OCI-LY7 (cell line): ENCODE data around the gene MRPL12. TPM values are rescaled to one million over a fixed set of nuclear protein-coding genes. Genes with fewer than 3 reads are reported as not detected.

ENCODE experiments used
- BruUV-seq: library from RNA; stranded (reverse); fragments of 400-500 nt; replicated peaks from 2 replicates; lab custom pipeline; 2021; lab: Mats Ljungman, UMichigan
- CTCF ChIA-PET: fragments of 300-600 bp; sonication (Branson Sonifier 250); formaldehyde crosslinking; loops from one replicate; lab custom pipeline; 2022; ENCODE audit warnings: antibody characterized with exemption; ENCODE audit not compliant: unreplicated experiment; lab: Charles Lee
- POLR2A ChIA-PET: fragments of 300-600 bp; sonication (Branson Sonifier 250); formaldehyde crosslinking; loops from one replicate; lab custom pipeline; 2022; ENCODE audit warnings: antibody characterized with exemption; lab: Charles Lee
- DNase-seq: peaks from one replicate; pipeline ENCODE4 v3.0.0-alpha.2; 2015; ENCODE audit warnings: low spot score
- H2AFZ ChIP-seq: fragments of 200-600 bp; sonication (generic), shearing (Covaris generic); 2 replicates; pipeline ENCODE4 v1.6.1; 2014; ENCODE audit warnings: mild to moderate bottlenecking, antibody characterized with exemption, low read length, moderate library complexity
- H3K27ac ChIP-seq: fragments of 200-600 bp; sonication (generic); 2 replicates; pipeline ENCODE4 v1.5.1; 2014; ENCODE audit warnings: mixed run types, low read depth, mild to moderate bottlenecking, moderate library complexity, low read length, inconsistent platforms; ENCODE audit not compliant: poor library complexity, severe bottlenecking
- H3K36me3 ChIP-seq: fragments of 200-600 bp; sonication (generic); 2 replicates; pipeline ENCODE4 v1.6.1; 2014; ENCODE audit warnings: mild to moderate bottlenecking, antibody characterized with exemption, low read length, moderate library complexity, mixed read lengths; ENCODE audit not compliant: insufficient read depth
- H3K4me1 ChIP-seq: fragments of 200-600 bp; sonication (generic); 2 replicates; pipeline ENCODE4 v1.5.1; 2014; ENCODE audit warnings: mild to moderate bottlenecking, low read length; ENCODE audit not compliant: insufficient read depth, poor library complexity, severe bottlenecking
- H3K4me2 ChIP-seq: fragments of 200-600 bp; sonication (generic); 2 replicates; pipeline ENCODE4 v1.6.1; 2014; ENCODE audit warnings: mild to moderate bottlenecking, low read length
- H3K4me3 ChIP-seq: fragments of 200-600 bp; sonication (generic); 2 replicates; pipeline ENCODE4 v1.5.1; 2014; ENCODE audit warnings: mild to moderate bottlenecking, low read depth, low read length; ENCODE audit not compliant: poor library complexity, severe bottlenecking
- H3K79me2 ChIP-seq: fragments of 200-600 bp; sonication (generic); 2 replicates; pipeline ENCODE4 v1.6.1; 2016; ENCODE audit warnings: low read depth, mild to moderate bottlenecking, low read length, moderate library complexity, mixed read lengths; ENCODE audit not compliant: insufficient read depth
- H3K9me2 ChIP-seq: fragments of 200-600 bp; sonication (generic); 2 replicates; pipeline ENCODE4 v1.6.1; 2016; ENCODE audit warnings: mild to moderate bottlenecking, low read length, mixed read lengths; ENCODE audit not compliant: insufficient read depth
- H3K9me3 ChIP-seq: fragments of 200-600 bp; sonication (generic); 2 replicates; pipeline ENCODE4 v1.6.1; 2014; ENCODE audit warnings: mild to moderate bottlenecking, mixed run types, low read length, mixed read lengths
- H4K20me1 ChIP-seq: fragments of 200-600 bp; sonication (generic); 2 replicates; pipeline ENCODE4 v1.6.1; 2014; ENCODE audit warnings: mild to moderate bottlenecking, antibody characterized with exemption, low read length, moderate library complexity, mixed read lengths; ENCODE audit not compliant: insufficient read depth
- CTCF ChIP-seq: fragments of 200-600 bp; sonication (generic); conservative IDR thresholded peaks from 2 replicates; pipeline ENCODE4 v1.5.1; 2014; ENCODE audit warnings: mild to moderate bottlenecking, antibody characterized with exemption, low read length, moderate library complexity, mixed read lengths
- EZH2phosphoT487 ChIP-seq: fragments of 200-600 bp; sonication (generic); IDR thresholded peaks from 2 replicates; pipeline ENCODE4 v1.6.1; 2018; ENCODE audit warnings: low read depth, borderline replicate concordance, mild to moderate bottlenecking, mixed run types, antibody characterized with exemption, low read length, moderate library complexity, mixed read lengths
- intact Hi-C: fragments of 100-400 bp; cut with micrococcal nuclease; formaldehyde crosslinking; loops from one replicate; pipeline ENCODE4 v1.10.0; 2022; ENCODE audit not compliant: unreplicated experiment
- total RNA-seq, 2 experiments: library from RNA; depleted of rRNA in 1 of 2; stranded (reverse); fragments of >200 nt in 1 of 2; shearing (Covaris generic) in 1 of 2; gene quantifications; 2 replicates each; pipeline ENCODE4 v1.2.3, GENCODE V29; 2014 to 2022

Gene MRPL12
- total RNA-seq, 2 experiments from 2014 or later, result 67.2 to 189 TPM

GRCh38 chr17:81684442-81684911 is 18.7 kb upstream of the MRPL12 start:
- peaks cover 23% of the 10 kb centered on the region for H3K4me1 ChIP-seq
- intact Hi-C loops, result loop anchor here (5.0 kb wide), 2 partner anchors 167 to 413 kb away; partner anchors contain the start of gene FASN
- no peaks in the 10 kb centered on the region for H3K9me3 ChIP-seq
- POLR2A ChIA-PET, result interaction anchor here (1.7 kb wide), 1 partner anchor 18 kb away, joined by 6 read pairs; no protein-coding TSS in a partner anchor
- H3K4me2 ChIP-seq, result peak overlapping the region; percentile 82
- peaks cover 51% of the 10 kb centered on the region for H3K36me3 ChIP-seq
- CTCF ChIA-PET, result interaction anchor here (0.6 kb wide), 1 partner anchor 160 kb away, joined by 3 read pairs; no protein-coding TSS in a partner anchor
- peak overlapping the region; percentile 41 for H3K27ac ChIP-seq
- peak overlapping the region; percentile 78 for H3K4me3 ChIP-seq
- BruUV-seq, result TSS peak; percentile 83
- peaks cover 43% of the 10 kb centered on the region for H3K79me2 ChIP-seq
- H2AFZ ChIP-seq, result no peak overlapping the region; the same call in 1 of the 2 replicates
- H3K9me2 ChIP-seq, result no peaks in the 10 kb centered on the region
- peaks cover 5% of the 10 kb centered on the region; the same call in 1 of the 2 replicates for H4K20me1 ChIP-seq
- TF ChIP-seq EZH2phosphoT487, result no peak
- no peak for TF ChIP-seq CTCF
- DNase-seq, result peak; percentile 27

GRCh38 chr17:81685108-81685507 is 18.1 kb upstream of the MRPL12 start:
- H3K9me2 ChIP-seq, result no peaks in the 10 kb centered on the region
- peak overlapping the region; percentile 82 for H3K4me2 ChIP-seq
- intact Hi-C loops, result no loop called here
- POLR2A ChIA-PET, result no interaction called here
- no peak overlapping the region for H2AFZ ChIP-seq
- H3K9me3 ChIP-seq, result no peaks in the 10 kb centered on the region
- peaks cover 23% of the 10 kb centered on the region for H3K4me1 ChIP-seq
- CTCF ChIA-PET, result interaction anchor here (0.6 kb wide), 1 partner anchor 161 kb away, joined by 3 read pairs; no protein-coding TSS in a partner anchor
- BruUV-seq, result no TSS peak
- peak overlapping the region; percentile 41 for H3K27ac ChIP-seq
- peaks cover 57% of the 10 kb centered on the region for H3K36me3 ChIP-seq
- peaks cover 43% of the 10 kb centered on the region for H3K79me2 ChIP-seq
- TF ChIP-seq EZH2phosphoT487 (no peak), CTCF (no peak)
- H3K4me3 ChIP-seq, result peak overlapping the region; percentile 78
- peaks cover 5% of the 10 kb centered on the region; the same call in 1 of the 2 replicates for H4K20me1 ChIP-seq
- peak; percentile 31 for DNase-seq

GRCh38 chr17:81686614-81687013 is 16.6 kb upstream of the MRPL12 start:
- intact Hi-C loops, result no loop called here
- Histone ChIP-seq H3K79me2 (peaks cover 43% of the 10 kb centered on the region), H3K27ac (no peak overlapping the region), H3K36me3 (peaks cover 65% of the 10 kb centered on the region), H2AFZ (no peak overlapping the region), H4K20me1 (peaks cover 5% of the 10 kb centered on the region; the same call in 1 of the 2 replicates), H3K4me1 (peaks cover 23% of the 10 kb centered on the region), H3K9me3 (no peaks in the 10 kb centered on the region), H3K4me2 (no peak overlapping the region), H3K9me2 (no peaks in the 10 kb centered on the region), H3K4me3 (no peak overlapping the region)
- TF ChIP-seq EZH2phosphoT487 (no peak), CTCF (no peak)
- no peak for DNase-seq
- CTCF ChIA-PET, result no interaction called here
- POLR2A ChIA-PET, result no interaction called here
- BruUV-seq, result no TSS peak
